HG02884 (cell line): ENCODE measurements around the gene SUB1.
A peak's percentile ranks its signal among the peaks of the same experiment; 100 is the strongest.
"Not testable (repeated sequence)": the region's sequence is repeated elsewhere in the genome, so short reads cannot be mapped to it uniquely, and the experiment has no call there.

Source experiments
- ATAC-seq: cut with Tn5 transposase; IDR thresholded peaks from one replicate; pipeline ENCODE4 v1.9.1; 2021; ENCODE audit warnings: mild to moderate bottlenecking, moderate library complexity; ENCODE audit not compliant: unreplicated experiment

SUB1 gene

DNA sequence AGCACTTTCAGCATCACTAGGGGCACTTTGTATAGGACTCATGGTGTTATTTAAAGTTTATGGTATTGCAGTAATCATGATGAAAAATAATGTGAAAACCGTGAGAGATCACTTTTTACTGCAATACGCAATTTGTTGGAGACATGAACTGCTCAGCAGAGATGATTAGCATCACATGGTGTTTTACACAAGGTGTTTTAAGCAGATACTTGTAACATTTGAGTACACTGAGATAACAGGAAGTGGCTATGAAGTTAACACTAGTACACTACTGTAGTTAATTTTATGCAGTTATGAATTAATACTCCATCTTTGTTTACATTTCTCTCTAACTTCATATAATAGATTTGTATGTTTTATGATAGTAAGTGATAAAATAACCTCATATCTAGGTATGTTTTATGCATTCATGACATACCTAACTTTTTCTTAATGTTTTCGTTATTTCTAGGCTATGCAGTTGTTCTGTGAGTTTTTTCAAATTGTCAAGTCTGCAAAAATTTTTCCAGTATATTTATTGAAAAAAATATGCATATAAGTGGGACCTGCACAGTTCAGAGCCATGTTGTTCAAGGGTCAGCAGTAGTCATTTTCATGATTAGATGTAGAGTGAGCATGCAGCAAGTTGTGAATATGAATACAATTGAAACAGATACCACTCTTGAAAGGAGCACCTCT, 13.0 kb downstream of the SUB1 start:
- ATAC-seq, result no peak

DNA sequence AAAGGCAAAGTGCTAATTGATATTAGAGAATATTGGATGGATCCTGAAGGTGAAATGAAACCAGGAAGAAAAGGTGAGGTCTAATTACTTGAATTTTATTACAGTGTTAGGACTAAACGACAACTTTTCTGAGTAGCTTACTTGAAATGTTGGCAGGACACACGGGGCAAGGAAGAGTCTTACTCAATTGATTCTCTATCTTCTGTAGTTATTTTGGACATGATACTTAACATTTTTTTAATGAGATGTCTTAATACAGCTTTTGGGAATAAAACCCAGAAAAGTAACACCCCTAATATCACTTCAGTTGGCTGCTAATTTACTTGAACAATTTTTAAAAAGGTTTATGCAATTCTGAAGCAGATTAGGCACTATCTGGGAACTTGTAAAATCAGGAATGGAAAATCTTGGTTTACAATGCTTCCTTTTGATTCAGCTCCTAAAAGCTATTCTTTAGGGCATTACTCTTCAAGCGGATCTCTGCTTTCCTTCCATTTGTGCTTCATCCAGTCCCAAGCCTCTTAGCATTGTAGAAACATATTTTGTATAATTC, 13.7 kb downstream of the SUB1 start:
- no peak for ATAC-seq

DNA sequence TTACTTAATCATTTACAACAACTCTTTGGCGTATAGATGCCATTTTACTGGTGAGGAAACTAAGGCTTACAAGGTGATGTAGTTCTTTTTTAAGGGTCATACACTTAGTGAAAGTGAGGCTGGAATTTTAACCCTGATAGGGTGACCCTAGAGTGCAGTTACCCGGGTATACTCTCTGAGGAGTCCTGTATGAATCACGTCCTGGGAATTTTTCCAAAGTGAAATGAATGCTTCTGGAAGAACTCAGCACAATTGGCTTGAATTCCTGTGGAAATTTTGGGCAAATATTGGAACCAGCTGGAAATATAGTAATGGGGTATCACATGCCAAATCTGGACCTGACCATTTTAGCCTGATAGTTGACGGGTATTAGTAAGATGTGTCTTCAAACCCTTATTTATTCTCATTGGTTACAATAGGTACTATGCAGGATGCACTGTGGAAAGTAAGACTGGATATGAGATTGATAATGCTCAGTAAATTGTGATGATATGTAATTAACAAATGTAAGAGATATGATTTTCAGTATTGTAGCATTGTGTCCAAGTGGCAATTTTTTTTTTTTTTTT, 14.8 kb downstream of the SUB1 start:
- no peak for ATAC-seq

DNA sequence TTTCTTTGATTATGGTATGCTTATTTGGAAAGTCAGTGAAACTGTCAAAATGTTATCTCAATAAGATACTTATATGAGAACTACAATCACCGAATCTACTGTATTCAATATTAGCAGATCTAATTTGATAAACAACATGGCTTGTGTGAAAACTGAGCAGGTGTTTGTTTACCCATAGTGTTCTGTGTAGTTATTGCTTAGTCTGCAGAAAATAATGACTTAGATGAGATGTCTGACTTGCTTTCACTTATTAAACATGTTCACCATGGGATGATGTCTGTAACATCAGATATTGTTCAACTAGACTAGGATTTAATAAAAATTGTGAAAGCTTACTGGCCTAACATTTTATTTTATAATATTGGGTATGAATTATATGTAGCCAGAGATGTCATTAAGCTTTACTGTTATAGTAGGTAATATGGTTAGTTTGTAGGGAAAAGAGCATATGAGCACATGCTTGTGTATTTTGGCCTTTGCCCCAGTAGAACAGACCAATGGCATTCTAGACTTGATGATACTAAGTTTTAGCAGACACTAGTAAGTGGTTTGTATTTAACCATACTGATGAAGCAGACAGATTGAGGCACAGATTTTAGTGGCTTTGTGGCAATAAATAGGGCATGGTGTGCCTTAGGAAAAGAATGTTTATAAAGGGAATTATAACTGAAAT, 16.4 kb downstream of the SUB1 start:
- ATAC-seq, result no peak

DNA sequence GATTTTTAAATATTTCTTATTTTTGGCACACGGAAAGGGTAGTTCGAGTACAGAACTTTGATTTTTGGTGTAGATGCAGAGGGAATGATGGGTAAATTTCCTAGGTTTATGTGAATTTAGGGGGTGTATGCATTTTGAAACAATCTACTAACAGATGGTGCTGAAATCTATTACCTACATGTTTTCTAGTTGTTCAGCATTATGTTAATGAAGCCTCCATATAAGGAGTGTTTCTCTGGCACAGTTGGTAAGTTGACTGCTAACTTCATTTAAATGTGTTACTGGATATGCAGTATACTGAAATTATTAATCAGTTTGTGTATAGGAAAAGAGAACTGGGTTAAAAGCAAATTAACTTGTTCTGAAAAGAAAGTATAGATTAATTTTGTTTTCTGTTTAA, 17.5 kb downstream of the SUB1 start:
- no peak for ATAC-seq

DNA sequence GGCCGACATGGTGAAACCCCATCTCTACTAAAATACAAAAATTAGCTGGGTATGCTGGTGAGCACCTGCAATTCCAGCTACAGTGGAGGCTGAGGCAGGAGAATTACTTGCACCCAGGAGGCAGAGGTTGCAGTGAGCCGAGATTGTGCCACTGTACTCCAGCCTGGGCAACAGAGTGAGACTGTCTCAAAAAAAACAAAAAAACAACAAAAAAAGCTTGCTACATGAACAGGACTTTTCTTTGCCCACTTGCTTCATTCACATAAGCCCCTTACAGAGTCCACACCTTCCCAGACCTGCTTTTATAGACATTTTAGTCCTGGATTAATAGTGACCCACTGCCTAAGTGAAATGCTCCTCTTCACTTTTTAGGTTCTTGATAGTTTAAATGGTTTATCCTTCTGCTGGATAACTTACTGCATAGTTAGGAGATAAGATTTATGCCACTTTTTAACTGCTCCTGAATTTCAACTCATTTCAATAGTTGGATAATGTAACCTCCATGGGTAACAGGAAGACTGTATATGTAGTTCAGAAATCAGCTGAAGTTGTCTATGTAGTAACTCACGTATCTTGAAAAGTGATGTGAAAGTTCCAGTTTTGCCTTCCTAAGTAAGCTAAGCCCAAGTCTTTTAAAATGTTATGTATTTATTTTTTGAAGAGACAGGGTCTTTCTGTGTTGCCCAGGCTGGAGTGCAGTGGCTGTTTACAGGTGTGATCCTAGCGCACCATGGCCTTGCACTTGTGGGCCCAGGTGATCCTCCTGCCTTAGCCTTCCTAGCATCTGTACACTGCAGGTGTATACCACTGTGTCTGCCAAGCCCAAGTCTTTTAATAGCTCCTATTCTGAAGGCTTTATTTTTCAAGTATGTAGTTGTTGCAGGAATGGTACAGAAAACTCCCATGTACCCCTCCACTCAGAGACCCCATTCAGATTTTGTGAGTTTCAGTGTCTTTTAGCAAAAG, 19.7 kb downstream of the SUB1 start:
- no peak for ATAC-seq

DNA sequence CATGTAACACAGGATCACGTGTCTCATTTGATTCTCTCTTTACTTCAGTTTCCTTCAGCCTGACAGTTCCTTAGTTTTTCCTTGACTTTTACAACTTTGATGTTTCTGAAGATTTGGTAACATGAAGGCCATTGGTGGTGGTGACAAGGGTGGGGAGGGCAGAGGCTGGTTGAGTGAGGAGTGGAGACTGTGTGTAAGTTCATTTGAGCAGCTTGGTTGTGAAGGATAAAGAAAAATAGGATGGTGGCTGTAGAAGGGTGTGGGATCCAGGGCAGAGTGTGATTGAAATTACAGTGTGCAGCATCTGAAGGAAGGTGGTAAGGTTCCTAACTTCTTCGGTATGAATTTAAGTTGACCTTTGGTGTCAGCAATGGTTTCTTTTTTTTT, 20.4 kb downstream of the SUB1 start:
- ATAC-seq, result no peak

DNA sequence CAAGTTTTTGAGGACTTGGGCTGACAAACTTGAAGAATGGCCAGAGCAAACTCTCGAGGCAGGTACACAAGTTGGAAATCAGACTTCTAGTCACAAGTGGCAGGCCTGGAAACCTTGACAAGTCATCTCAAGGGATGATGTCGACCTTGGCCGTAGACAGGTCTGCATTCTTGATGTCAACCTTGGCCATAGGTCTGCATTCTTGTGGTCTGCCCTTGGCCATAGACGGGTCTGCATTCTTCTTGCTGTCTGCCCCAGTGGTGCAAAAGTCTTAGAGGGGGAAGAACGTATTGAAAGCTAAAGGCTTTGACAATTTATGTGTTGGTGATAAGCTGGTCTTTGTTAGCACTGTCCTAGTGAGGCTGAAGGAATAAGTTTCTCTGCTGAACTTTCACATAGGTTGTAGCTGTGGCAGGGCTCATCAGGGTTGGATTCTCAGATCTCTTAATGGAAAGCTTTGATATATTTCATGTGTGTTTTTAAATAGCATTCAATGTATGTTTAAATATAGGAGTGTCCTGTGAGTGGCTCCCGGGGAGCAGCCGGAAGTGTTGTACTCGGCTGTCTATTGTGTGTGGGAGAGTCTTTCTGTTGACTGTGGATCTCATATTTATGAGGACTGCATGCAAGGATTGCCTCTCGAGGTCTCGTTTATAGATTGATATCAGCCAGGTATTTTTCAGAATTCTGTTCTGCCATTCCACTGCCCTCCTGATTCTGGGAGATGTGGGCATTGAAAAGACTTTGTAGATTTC, 27.0 kb downstream of the SUB1 start:
- ATAC-seq, result no peak

DNA sequence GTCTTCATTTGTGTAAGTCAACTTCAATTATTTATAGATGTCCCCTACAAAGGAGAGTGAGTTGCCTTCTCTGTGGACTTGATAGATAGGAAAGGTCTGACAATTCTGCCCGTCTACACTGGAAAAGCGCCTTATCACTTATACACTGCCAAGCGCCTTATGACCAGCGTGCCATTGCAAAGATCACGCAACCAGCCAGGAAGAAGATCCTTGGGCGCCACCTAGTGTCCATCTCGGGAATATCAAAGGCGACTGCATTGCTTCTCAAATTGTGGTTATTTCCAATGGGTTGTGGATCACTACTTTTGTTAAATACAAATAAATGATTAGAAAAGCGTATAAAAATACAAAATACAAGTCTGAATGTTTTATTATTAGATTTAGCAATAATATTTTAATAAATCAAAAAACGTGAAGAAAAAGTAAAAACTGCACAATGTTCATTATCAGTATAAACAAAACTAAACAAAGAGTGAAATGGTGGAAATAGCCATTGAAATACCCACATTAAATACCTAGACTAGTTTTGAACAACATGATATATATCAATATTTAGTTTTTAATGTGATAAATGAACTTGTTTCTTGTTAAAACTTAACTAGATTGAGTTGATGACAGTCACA, 27.8 kb downstream of the SUB1 start:
- peak; percentile 75 for ATAC-seq

DNA sequence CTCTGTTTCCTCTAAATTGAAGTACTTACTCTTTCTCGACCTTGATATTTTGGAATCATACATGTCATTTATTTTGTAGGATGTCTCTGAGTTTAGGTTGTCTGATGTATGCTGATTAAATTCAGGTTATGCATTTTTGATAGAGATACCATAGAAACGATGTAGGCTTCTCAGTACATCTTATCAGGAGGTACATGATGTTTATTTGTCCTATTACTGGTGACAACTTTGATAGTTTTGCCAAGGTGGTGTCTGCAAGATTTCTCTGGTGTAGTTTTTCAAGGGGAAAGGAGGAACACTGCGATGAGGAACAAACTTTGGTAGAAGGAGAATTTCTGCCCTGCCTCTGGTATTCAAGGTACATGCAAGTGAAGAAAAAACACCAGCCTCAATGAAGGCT, 29.9 kb downstream of the SUB1 start:
- ATAC-seq, result no peak

DNA sequence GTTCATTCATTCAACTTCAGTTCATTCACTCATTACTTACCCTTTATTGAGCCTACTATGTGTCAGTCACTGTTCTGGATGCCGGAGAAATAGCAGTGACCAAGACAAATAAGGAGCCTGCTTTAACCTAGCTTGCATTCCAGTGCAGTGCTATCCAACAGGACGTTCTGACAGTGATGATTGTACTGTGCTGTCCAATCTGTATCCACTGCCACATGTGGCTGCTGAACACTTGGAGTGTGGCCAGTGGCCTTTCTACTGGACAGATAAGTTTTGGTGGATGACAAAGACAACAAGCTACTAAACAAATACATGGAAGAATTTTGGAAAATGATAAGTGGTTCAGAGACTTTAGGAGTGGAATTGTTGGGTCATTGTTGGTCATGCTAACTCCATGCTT, 33.6 kb downstream of the SUB1 start:
- no peak for ATAC-seq

DNA sequence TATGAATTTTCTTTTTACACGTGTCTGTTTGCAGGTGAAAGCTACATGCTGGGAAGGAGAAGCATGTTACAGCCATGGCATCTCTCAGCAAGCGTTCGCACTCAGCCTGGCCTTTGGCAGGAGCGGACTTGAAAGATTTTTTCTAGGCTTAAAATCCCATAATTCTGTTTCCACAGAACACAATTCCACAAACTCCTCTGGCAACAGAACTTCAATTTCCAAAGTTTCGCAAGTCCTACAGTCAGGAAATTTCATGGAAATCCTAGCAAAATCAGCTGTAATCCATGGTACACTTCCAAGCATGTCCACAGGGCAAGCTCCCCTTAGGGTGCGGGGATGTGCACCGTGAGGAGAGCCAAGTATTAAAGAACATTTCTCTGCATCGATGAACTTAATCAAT, 35.9 kb downstream of the SUB1 start:
- no peak for ATAC-seq

DNA sequence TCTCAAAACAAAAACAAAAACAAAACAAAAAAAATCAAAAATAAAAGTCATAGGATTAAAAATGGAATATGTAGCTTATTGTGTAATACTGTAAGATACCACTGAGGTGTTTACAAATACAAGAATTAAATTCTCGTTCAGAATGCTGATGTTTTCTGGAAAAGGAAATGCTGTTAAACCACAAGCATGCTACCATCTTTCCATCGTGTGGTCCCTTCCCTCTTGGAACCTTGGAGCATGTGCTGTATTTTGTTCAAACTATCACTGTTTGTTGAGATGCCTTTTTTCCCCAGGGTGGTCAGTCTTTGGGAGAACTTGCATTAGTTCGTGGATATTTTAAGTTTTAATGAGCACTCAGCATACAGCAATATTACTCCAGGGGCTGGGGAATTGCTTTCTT, 39.7 kb downstream of the SUB1 start:
- no peak for ATAC-seq

DNA sequence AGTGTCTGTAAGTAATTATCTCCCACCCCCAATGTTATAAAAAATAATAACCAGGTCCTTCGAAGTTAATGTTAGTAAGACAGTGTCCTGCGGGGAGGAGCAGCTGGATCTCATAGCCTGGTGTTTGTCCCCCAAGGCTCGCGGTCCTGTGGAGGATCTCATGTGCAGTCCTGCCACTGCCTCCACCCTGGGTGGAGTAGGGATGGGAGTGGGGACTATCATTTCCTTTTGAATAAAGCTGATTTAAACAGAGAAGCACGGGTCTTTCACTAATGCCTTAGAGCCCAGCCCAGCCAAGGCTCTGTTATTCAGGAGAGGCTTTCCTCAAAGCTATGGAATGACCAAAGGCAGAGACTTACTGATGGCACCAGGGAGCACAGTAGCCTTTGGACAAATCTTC, 40.2 kb downstream of the SUB1 start:
- no peak for ATAC-seq

DNA sequence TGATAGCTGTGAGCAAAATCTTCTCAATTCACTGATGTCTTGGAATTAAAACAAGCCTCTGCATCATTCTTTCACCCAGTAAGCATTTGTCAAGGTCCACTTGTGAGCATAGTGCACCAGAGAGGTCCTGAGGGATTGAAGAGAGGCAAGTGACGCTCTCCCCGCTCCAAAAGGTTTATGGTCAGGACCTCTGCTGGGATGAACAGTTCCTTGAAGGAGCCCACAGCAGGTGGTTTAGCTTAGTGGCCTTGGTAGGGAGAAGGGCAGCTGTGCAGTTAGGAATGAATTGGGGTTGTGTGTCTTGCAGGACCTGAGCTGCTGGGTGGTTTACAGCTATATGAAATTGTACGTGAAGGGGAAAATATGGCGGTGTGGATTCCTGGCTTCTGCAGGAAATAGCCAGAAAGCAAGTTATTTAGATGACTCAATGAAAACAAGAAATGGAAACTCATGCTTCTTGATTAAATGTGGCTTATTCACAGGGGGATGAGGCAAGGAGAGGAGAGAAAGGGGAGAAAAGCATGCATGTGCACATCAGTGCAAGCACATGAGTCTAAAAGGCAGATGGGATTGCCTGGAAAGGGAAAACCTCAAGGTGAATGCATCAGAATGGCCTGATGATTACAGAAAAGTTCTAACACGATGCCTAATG, 42.0 kb downstream of the SUB1 start:
- ATAC-seq, result no peak

DNA sequence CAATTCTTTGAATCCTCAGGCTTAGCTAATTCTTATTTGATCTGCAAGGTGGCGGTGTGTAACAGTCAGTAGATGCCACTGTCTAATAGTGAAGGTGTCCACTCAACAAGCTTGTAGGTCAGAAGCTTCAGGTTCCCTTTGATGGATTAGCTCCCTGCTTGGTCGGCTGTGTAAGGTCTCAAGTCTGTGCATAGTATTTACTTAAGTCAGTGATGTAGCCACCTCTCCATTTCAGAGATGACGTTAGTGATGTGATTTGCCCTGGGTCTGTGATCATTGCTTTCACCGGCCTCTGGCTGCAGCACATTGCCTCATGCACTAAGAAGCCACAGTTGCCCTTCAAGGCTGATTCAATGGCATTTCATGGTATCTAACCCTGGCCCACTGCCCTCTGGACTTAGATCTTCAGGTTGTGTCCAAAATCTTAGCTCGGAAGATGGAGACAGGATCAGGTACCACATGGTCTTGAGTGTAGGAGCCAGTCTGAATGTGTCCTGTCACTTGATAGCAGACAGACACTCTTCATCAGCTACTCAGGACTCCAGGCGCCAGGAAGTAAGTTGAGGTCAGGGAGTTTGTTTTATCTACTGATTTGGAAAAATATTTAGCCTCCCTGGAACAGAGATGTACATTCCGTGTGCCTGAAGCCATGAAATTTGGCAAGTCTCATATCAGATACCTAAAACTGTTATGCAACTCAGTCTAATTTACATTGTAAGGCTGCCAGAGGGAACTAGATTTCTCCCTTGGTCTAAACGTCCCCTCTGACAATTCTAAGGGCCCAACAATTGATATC, 42.9 kb downstream of the SUB1 start:
- no peak for ATAC-seq

DNA sequence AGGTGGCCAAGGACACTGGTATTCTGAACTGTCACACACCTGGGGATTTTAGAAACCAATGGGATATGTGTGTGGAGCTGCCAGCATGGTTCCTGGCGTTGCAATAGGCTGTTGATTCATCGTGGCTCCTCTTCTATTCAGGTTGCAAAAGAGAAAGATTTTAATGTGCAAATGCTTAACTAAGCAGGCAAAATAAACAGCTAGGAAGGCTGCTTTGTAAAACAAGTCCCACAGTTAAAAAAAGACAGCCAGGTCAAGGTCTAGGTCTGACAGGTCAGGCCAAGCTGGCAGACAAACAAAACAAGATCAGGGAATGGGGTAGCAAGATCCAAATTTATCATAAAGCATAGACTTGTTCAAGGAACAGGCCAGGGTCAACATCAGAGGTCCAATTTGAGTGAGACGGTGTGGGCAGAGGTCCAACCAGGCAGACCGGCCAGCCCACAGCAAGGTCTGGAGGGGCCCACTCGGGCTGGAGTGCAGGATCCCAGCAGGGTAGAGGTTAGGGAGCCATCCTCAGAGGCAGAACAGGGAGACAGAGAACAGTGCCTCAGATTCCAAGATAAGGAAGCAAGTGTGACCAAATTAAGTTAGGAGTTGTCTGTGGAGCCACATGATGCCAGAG, 45.6 kb downstream of the SUB1 start:
- no peak for ATAC-seq

DNA sequence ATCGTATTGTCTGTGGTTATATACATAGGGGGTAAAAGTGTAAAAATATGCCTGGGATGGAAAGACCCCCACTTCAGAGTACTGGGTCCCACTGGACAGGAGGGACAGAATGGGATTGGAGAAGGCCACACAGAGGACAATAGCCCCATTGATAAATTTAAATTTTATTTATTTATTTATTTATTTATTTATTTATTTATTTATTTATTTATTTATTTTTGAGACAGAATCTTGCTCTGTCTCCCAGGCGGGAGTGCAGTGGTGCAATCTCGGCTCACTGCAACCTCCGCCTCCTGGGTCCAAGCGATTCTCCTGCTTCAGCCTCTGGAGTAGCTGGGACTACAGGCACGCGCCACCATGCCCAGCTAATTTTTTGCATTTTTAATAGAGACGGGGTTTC, 47.7 kb downstream of the SUB1 start:
- not testable (repeated sequence) for ATAC-seq
